C4-2B (cell line): ENCODE results near the gene SLC35A3.
"Not testable (repeated sequence)": the region's sequence is repeated elsewhere in the genome, so short reads cannot be mapped to it uniquely, and the experiment has no call there.

Experiments
- H3K27ac ChIP-seq: fragments of 450-650 bp; 2 replicates; pipeline ENCODE4 v1.5.1; 2017
- ZFX ChIP-seq: fragments of 450-650 bp; IDR thresholded peaks from 2 replicates; pipeline ENCODE4 v1.6.1; 2017
- TF ChIP-seq, protein P1 (sequence below): fragments of 450-650 bp; conservative IDR thresholded peaks from 2 replicates; pipeline ENCODE4 v1.5.1; 2017; ENCODE audit warnings: mild to moderate bottlenecking

SLC35A3 gene

GRCh38 chr1:100035214-100035613 lies 65.4 kb downstream of the SLC35A3 start:
- TF ChIP-seq, protein P1, sequence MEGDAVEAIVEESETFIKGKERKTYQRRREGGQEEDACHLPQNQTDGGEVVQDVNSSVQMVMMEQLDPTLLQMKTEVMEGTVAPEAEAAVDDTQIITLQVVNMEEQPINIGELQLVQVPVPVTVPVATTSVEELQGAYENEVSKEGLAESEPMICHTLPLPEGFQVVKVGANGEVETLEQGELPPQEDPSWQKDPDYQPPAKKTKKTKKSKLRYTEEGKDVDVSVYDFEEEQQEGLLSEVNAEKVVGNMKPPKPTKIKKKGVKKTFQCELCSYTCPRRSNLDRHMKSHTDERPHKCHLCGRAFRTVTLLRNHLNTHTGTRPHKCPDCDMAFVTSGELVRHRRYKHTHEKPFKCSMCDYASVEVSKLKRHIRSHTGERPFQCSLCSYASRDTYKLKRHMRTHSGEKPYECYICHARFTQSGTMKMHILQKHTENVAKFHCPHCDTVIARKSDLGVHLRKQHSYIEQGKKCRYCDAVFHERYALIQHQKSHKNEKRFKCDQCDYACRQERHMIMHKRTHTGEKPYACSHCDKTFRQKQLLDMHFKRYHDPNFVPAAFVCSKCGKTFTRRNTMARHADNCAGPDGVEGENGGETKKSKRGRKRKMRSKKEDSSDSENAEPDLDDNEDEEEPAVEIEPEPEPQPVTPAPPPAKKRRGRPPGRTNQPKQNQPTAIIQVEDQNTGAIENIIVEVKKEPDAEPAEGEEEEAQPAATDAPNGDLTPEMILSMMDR = no peak
- no peak for TF ChIP-seq ZFX
- H3K27ac ChIP-seq = no peak overlapping the region

GRCh38 chr1:100036718-100037655 lies 67.2 kb downstream of the SLC35A3 start:
- TF ChIP-seq, protein P1 = no peak
- TF ChIP-seq ZFX = no peak
- H3K27ac ChIP-seq = peak overlapping the region; percentile 99

DNA sequence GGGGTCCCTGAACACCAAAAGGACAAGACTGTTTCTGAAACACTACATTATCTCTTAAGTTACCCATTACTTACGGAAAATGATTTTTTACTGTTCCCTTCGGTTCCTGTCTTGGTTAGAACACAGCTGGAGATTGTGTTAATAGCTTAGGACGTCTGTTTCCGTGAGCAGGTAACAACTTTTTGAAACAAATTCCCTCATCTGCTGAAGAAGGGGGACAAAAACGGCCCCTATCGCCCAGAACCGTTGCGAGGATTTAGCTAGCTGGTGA lies 67.8 kb downstream of the SLC35A3 start:
- H3K27ac ChIP-seq = peak overlapping the region; percentile 99
- TF ChIP-seq, protein P1 = no peak
- TF ChIP-seq ZFX = no peak

DNA sequence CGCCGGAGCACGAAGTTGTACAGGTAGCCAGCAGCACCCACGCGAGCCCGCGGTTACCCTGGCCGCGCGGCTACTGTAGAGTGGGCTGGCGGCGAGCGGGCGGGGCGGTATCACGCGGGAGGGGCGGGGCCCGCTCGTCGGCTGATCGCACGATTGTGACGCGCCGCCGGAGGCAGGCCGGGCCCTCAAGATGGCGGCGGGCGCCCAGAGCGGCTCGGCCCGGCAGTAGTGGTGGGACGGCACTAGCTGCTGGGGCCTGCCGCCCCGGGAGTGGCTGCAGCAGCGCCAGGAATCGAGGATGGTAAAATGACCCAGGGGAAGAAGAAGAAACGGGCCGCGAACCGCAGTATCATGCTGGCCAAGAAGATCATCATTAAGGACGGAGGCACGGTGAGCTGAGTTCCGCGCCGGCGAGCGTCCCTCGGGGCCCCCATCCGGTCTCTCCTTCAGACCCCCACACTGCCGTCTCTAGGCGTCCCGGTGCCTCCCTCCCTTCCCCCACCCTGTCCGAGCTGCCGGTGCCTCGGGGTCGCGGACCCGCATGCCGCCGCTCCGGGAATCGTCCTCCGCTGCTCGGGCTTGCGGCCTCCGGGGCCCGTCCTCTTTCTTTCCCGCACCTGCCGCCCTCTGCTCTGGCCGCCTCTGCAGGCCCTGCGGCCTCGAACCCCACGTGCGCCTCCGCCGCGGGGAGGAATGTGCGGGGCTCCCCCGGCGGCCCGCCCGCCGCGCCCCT lies 68.3 kb downstream of the SLC35A3 start:
- H3K27ac ChIP-seq = peak overlapping the region; percentile 99
- TF ChIP-seq, protein P1 = no peak
- peak; percentile 98 for TF ChIP-seq ZFX

GRCh38 chr1:100038660-100039287 lies 69.0 kb downstream of the SLC35A3 start:
- TF ChIP-seq, protein P1 = no peak
- peak; percentile 94 for TF ChIP-seq ZFX
- H3K27ac ChIP-seq = peak overlapping the region; percentile 99

DNA sequence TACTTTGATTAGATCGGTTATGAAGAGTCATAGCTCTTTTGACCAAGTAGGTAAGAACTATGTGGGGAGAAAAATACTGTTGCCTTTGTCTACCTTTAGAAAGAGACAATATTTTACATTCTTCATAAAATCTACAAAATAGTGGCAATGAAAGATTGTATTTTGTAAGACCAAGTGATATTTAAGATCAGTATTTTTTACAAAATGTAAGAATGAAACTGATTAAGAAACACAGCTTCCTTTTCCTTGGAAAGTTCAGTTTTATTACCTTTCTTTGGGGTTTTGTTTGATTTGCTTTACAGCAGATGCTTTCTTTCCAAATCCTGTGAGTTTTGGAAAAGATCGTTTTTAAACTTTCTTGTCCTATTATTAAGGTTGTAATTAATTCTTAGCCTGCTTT lies 69.8 kb downstream of the SLC35A3 start:
- no peak for TF ChIP-seq ZFX
- TF ChIP-seq, protein P1 = no peak
- no peak overlapping the region for H3K27ac ChIP-seq

DNA sequence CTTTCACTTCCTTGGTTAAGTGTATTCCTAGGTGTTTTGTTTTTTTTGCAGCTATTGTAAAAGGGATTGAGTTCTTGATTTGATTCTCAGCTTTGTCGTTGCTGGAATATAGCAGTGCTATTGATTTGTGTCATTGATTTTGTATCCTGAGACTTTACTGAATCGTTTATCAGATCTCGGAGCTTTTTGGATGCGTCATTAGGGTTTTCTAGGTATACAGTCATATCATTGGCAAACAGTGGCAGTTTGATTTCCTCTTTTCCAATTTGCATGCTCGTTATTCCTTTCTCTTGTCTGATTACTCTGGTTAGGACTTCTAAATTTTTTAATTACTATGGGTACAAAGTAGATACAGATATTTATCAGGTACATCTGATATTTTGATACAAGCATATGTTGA lies 75.4 kb downstream of the SLC35A3 start:
- H3K27ac ChIP-seq = no peak overlapping the region
- TF ChIP-seq, protein P1 = no peak
- TF ChIP-seq ZFX = no peak

DNA sequence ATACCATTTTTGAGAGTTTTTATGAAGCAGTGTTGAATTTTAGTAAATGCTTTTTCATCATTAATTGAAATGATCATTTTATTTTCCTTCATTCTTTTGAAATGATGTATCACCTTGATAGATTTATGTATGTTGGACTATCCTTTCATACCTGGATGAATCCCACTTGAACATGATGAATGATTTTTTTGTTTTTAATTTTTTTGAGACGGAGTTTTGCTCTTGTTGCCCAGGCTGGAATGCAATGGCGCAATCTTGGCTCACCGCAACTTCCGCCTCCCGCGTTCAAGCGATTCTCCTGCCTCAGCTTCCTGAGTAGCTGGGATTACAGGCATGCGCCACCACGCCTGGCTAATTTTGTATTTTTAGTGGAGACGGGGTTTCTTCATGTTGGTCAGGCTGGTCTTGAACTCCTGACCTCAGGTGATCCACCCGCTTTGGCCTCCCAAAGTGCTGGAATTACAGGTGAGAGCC lies 77.5 kb downstream of the SLC35A3 start:
- H3K27ac ChIP-seq = not testable (repeated sequence)
